Neural cell (in vitro differentiated cells): ENCODE results near the gene DCDC1.

Experiments used
- CTCF ChIP-seq: fragments of 450-650 bp; IDR thresholded peaks from 2 replicates; pipeline ENCODE4 v1.5.1; 2014; ENCODE audit warnings: antibody characterized with exemption, mild to moderate bottlenecking, moderate library complexity; ENCODE audit not compliant: poor library complexity, severe bottlenecking
- EP300 ChIP-seq: fragments of 450-650 bp; conservative IDR thresholded peaks from 2 replicates; pipeline ENCODE4 v1.6.1; 2014; ENCODE audit warnings: antibody characterized with exemption, mild to moderate bottlenecking, moderate library complexity; ENCODE audit not compliant: poor library complexity, severe bottlenecking
- EZH2 ChIP-seq: fragments of 200-600, 300-800 bp; shearing (Covaris generic), sonication (generic); IDR thresholded peaks from 2 replicates; pipeline ENCODE4 v1.6.1; 2014; ENCODE audit warnings: antibody characterized with exemption, low read length, borderline replicate concordance, mild to moderate bottlenecking; ENCODE audit not compliant: insufficient read depth, poor library complexity, severe bottlenecking
- POLR2AphosphoS5 ChIP-seq: IDR thresholded peaks from 2 replicates; pipeline ENCODE4 v1.6.1; 2012
- RAD21 ChIP-seq: fragments of 450-650 bp; conservative IDR thresholded peaks from 2 replicates; pipeline ENCODE4 v1.6.1; 2014; ENCODE audit warnings: antibody characterized with exemption, mild to moderate bottlenecking, moderate library complexity
- REST ChIP-seq: IDR thresholded peaks from 2 replicates; pipeline ENCODE4 v1.6.1; 2012; ENCODE audit warnings: borderline replicate concordance
- SMC3 ChIP-seq: fragments of 450-650 bp; conservative IDR thresholded peaks from 2 replicates; pipeline ENCODE4 v1.6.1; 2014; ENCODE audit warnings: antibody characterized with exemption, mild to moderate bottlenecking, moderate library complexity; ENCODE audit not compliant: poor library complexity
- TAF1 ChIP-seq: IDR thresholded peaks from 2 replicates; pipeline ENCODE4 v1.6.1; 2012; ENCODE audit warnings: low read depth

- TF ChIP-seq REST (no peak), CTCF (no peak), EP300 (no peak), SMC3 (no peak), EZH2 (no peak), POLR2AphosphoS5 (no peak), TAF1 (no peak), RAD21 (no peak)
These were observed 280.4 kb downstream of the DCDC1 start for GRCh38 chr11:31089117-31089516.
